GM12865 (cell line): ENCODE measurements around the gene EFEMP1.

Experiments
- DNase-seq: peaks from one replicate; pipeline ENCODE4 v3.0.0; 2010; ENCODE audit warnings: low read depth
- H3K4me3 ChIP-seq: 2 replicates; pipeline ENCODE4 v1.5.1; 2011; ENCODE audit warnings: mild to moderate bottlenecking, low read depth, low read length, control low read depth
- TF ChIP-seq, protein P1 (sequence below): IDR thresholded peaks from 2 replicates; pipeline ENCODE4 v1.5.1; 2011; ENCODE audit warnings: low read length, control low read depth, low read depth, inconsistent platforms; ENCODE audit not compliant: insufficient read depth; ENCODE audit errors: missing control alignments

EFEMP1 gene

DNA sequence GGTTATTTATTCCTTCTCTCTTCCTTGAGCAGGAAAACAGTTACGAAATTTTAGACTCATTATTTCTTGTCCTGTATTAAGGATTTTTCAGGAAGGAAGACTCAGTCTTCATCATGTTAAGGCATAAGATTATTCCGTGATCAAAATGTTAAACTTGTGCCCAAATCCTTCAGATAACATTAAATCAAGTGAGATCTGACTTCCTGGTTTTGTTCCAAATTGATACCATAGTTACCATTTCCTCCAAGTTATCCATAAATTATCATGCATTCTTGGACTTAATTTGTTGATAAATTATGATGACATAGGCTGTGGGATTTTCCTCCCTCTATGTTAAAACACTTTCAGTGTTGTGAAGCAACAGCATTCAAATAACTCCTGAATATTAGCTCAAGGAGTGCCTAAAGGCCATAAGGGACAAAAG, 31.9 kb downstream of the EFEMP1 start:
- TF ChIP-seq, protein P1, sequence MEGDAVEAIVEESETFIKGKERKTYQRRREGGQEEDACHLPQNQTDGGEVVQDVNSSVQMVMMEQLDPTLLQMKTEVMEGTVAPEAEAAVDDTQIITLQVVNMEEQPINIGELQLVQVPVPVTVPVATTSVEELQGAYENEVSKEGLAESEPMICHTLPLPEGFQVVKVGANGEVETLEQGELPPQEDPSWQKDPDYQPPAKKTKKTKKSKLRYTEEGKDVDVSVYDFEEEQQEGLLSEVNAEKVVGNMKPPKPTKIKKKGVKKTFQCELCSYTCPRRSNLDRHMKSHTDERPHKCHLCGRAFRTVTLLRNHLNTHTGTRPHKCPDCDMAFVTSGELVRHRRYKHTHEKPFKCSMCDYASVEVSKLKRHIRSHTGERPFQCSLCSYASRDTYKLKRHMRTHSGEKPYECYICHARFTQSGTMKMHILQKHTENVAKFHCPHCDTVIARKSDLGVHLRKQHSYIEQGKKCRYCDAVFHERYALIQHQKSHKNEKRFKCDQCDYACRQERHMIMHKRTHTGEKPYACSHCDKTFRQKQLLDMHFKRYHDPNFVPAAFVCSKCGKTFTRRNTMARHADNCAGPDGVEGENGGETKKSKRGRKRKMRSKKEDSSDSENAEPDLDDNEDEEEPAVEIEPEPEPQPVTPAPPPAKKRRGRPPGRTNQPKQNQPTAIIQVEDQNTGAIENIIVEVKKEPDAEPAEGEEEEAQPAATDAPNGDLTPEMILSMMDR: no peak

DNA sequence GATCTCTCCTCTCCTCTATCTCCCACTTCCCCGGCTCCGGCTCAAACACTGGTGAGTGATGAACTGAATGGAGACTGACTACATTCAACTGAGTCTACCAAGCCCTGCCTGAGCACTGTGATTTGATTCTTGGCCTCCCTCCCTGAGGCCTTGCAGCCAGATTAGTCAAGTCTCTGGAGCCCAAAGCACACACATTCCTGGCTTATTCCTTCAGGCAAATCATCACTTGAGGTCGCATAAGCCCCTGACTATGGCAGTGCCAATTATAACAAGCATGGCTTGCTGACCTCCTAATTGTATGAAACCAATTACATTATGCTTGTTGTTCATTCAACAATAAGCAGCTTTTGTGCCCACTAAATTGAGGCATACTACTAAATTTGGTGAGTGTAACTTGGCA, 34.6 kb downstream of the EFEMP1 start:
- H3K4me3 ChIP-seq: no peak overlapping the region
- TF ChIP-seq, protein P1: no peak
- DNase-seq: no peak

More for the DNA sequence above, 31.9 kb downstream of the EFEMP1 start:
- H3K4me3 ChIP-seq: no peak overlapping the region
- DNase-seq: no peak

DNA sequence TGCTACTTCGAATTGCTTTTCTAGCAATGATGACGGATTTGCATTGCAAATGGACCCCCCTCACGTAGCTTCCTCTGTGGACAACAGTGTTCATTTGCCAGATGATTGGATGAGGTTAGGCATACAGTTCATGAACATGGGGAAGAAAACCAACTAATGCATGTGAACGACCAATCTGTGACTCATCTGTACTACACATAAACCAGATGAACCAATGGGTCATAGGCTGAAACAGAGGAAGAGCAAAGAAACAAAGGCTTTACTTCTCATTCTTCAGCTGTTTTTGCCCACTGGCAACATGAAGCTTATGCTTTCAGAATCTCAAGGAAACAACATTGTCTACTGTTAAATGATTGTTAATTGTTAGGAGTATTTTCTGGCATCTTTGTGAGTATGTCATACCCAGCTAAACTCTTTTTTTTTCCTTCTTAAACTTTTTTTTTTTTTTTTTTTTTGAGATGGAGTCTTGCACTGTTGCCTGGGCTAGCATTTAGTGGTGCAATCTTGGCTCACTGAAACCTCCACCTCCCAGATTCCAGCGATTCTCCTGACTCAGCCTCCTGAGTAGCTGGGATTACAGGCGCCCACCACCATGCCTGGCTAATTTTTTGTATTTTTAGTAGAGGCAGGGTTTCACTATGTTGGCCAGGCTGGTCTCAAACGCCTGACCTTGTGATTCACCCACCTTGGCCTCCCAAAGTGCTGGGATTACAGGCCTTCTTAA, 35.5 kb downstream of the EFEMP1 start:
- DNase-seq: no peak
- H3K4me3 ChIP-seq: no peak overlapping the region
- TF ChIP-seq, protein P1: no peak

DNA sequence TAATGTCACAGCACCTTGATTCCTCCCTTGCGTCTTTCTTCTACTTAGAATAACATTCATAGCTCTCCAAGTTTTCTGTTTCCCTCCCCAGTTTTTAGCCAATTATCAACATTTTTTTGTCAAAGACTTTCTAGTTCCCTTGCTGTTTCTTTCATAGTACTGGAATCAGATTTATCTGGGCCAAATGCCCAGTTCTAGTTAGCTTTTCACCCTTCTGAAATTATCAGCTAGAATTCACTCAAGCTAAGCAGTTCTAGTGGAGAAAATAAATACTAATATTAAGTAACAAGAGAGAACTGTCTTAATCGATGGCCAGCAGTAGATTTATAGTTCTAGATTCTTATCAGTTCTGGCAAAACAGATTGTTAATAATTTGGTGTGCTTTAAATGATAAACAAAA, 36.2 kb downstream of the EFEMP1 start:
- TF ChIP-seq, protein P1: no peak
- DNase-seq: no peak
- H3K4me3 ChIP-seq: no peak overlapping the region

DNA sequence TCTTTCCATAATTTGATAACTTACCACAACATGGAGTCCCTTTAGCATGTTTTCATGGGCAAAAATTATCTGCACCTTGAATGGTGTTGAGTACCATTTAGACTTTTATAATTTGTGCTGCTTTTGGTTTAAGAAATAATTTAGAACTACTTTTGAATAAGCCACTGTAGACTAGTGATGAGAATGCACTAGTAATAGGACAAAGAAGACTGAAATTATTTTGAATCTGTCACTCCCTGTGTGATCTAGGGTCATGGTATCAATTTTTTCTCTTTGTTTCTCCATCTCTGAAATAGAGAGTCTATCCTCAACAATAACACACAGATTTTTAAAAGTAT, 37.7 kb downstream of the EFEMP1 start:
- no peak for DNase-seq
- TF ChIP-seq, protein P1: no peak
- H3K4me3 ChIP-seq: no peak overlapping the region

DNA sequence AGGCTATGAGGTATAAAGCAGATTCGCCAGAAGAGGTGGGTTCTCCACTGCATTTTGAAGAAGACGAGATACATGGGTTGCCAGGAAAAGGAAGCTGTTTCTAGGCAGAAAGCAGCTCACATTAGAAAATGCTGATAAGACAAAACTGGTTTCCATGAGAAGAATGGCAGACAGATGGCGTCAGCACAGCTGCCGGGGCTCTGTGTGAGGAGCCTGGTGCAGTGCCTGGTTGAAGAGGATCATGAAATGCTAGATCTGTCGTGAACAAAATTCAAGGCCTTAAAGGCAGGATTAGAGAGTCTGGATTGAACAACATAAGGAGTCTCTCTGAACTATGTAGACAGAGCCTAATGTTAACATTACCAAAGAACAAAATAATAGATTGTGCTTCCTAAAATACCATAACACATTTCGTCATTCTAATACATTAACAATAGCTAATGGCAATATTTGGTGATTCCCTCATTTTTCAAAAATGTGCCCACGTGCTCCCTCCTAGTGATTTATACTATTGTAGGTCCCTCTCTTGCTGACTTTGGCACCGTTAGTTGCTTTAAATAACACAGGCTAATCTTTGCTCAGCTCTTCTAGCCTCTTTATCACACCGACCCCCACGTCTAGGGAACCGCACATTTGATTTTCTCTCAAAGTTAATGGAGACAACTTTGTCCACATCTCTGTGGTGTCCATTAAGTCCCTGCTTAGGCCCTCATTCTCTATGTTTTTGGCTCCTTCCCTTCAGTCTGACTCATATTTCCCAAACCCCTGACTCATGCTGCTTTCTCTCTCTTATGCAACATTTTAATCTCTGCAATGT, 38.2 kb downstream of the EFEMP1 start:
- TF ChIP-seq, protein P1: no peak
- no peak overlapping the region for H3K4me3 ChIP-seq
- DNase-seq: no peak
